Coronary artery (tissue), 2 donors: ENCODE results near the gene NFIB.

Experiments
- DNase-seq: peaks from one replicate; pipeline ENCODE4 v3.0.0-alpha.2; 2017; ENCODE audit warnings: low spot score
- H3K27ac ChIP-seq, 2 donors: fragments of 200-600 bp; sonication (generic); one replicate each; pipeline ENCODE4 v1.5.1; 2016 to 2019
- H3K4me3 ChIP-seq: fragments of 200-600 bp; sonication (generic); 2 replicates; pipeline ENCODE4 v1.5.1; 2016; ENCODE audit warnings: mild to moderate bottlenecking, moderate library complexity
- CTCF ChIP-seq: fragments of 200-600 bp; sonication (generic); IDR thresholded peaks from one replicate; pipeline ENCODE4 v1.5.1; 2019; ENCODE audit warnings: antibody characterized with exemption

Gene NFIB

GRCh38 chr9:14158916-14159315 lies 155.0 kb downstream of the NFIB start:
- no peak for TF ChIP-seq CTCF
- Histone ChIP-seq H3K4me3 (no peak overlapping the region), H3K27ac (no peak overlapping the region)
- DNase-seq = no peak

DNA sequence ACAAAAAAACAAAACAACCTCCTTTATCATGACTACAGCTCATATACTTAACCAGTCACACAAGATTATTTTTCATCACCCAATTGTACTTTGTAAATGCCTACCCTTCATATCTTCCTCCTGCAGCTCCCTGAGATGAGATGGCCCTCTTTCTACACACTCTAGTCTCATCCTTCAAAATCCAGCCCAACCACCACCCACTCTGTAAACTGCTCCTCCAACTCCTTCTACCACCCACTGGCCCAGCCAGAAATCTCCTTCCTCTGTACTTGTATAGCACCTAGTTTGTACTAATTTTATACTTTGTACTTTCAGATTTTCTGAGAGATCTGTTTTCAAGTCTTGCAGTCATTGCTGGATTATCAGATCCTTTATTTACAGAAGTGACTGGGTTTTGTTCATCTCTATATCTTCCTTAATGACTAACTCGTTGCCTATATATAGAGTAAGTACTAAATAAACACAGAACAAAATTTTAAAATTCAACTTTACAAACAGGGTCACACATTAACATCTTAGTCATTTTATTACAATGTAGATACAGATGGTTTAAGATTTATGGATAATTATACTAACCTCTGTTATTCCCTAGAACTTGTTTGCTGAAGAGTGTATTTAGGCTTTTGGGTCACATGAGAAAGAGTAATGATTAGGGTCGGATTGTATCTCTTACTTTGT lies 155.7 kb downstream of the NFIB start:
- no peak for TF ChIP-seq CTCF
- DNase-seq = no peak
- H3K27ac ChIP-seq = no peak overlapping the region
- H3K4me3 ChIP-seq = no peak overlapping the region

DNA sequence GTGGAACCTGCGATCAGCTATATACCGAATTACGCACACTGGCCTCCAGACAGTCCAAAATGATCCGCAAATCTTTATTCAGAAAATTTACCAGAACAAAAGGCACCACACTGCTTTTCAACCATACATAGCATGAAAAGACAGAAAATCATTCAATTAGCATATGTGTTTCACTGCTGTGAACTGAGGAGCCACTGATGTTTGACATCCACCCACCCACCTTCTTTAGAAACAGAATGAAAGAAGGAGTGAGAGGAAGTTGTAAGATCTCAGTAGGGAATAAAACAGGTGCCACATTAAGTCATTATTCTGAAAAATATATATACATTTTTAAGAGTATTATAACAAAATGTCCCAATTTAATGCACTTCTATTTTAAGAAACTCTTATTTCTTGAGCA lies 156.8 kb downstream of the NFIB start:
- H3K4me3 ChIP-seq = no peak overlapping the region
- no peak for DNase-seq
- no peak for TF ChIP-seq CTCF
- no peak overlapping the region for H3K27ac ChIP-seq

- TF ChIP-seq CTCF = no peak
- no peak overlapping the region for H3K27ac ChIP-seq
These were observed 157.9 kb downstream of the NFIB start for GRCh38 chr9:14156046-14156445.

GRCh38 chr9:14155237-14155636 lies 158.7 kb downstream of the NFIB start:
- TF ChIP-seq CTCF = no peak
- no peak for DNase-seq
- Histone ChIP-seq H3K27ac (no peak overlapping the region), H3K4me3 (no peak overlapping the region)

More at GRCh38 chr9:14156046-14156445, 157.9 kb downstream of the NFIB start:
- H3K4me3 ChIP-seq = no peak overlapping the region
- no peak for DNase-seq

- Histone ChIP-seq H3K27ac (no peak overlapping the region), H3K4me3 (no peak overlapping the region)
- DNase-seq = no peak
- TF ChIP-seq CTCF = no peak
These were observed 160.6 kb downstream of the NFIB start for GRCh38 chr9:14153310-14153720.

GRCh38 chr9:14151451-14151850 lies 162.5 kb downstream of the NFIB start:
- H3K27ac ChIP-seq = no peak overlapping the region

More at GRCh38 chr9:14151451-14151850, 162.5 kb downstream of the NFIB start:
- H3K4me3 ChIP-seq = no peak overlapping the region
- no peak for DNase-seq
- no peak for TF ChIP-seq CTCF
